KMS-11 (cell line): ENCODE data around the gene MTMR12.
A peak's percentile ranks its signal among the peaks of the same experiment; 100 is the strongest.

Experiments used
- H2AFZ ChIP-seq: fragments of 200-600 bp; sonication (generic); 2 replicates; pipeline ENCODE4 v1.6.1; 2016; ENCODE audit warnings: antibody characterized with exemption, mixed run types, low read depth
- H3K27ac ChIP-seq: fragments of 200-600 bp; sonication (generic); 2 replicates; pipeline ENCODE4 v1.6.1; 2016; ENCODE audit warnings: mild to moderate bottlenecking, mixed run types
- H3K27me3 ChIP-seq: fragments of 200-600 bp; sonication (generic); 2 replicates; pipeline ENCODE4 v1.6.1; 2017; ENCODE audit warnings: mild to moderate bottlenecking, low read depth, mixed run types, moderate library complexity; ENCODE audit not compliant: insufficient read depth
- H3K36me3 ChIP-seq: fragments of 200-600 bp; sonication (generic); 2 replicates; pipeline ENCODE4 v1.6.1; 2017; ENCODE audit warnings: mild to moderate bottlenecking, mixed run types; ENCODE audit not compliant: insufficient read depth
- H3K4me1 ChIP-seq: fragments of 200-600 bp; sonication (generic); 2 replicates; pipeline ENCODE4 v1.6.1; 2016; ENCODE audit warnings: mild to moderate bottlenecking, low read depth, mixed run types; ENCODE audit not compliant: poor library complexity, severe bottlenecking
- H3K4me2 ChIP-seq: fragments of 200-600 bp; sonication (generic); 2 replicates; pipeline ENCODE4 v1.7.0; 2016; ENCODE audit warnings: mild to moderate bottlenecking, mixed run types
- H3K4me3 ChIP-seq: fragments of 200-600 bp; sonication (generic); IDR thresholded peaks from 2 replicates; pipeline ENCODE4 v1.6.1; 2017; ENCODE audit warnings: low read depth, low read length, mixed read lengths; ENCODE audit not compliant: insufficient read depth
- H3K79me2 ChIP-seq: fragments of 200-600 bp; sonication (generic); 2 replicates; pipeline ENCODE4 v1.6.1; 2016; ENCODE audit warnings: low read depth, mixed run types; ENCODE audit not compliant: insufficient read depth
- H3K9ac ChIP-seq: fragments of 200-600 bp; sonication (generic); 2 replicates; pipeline ENCODE4 v1.6.1; 2016; ENCODE audit warnings: mild to moderate bottlenecking, mixed run types
- H4K20me1 ChIP-seq: fragments of 200-600 bp; sonication (generic); 2 replicates; pipeline ENCODE4 v1.6.1; 2016; ENCODE audit warnings: mild to moderate bottlenecking, mixed run types; ENCODE audit not compliant: insufficient read depth
- TF ChIP-seq, protein P1 (sequence below): fragments of 200-600 bp; sonication (generic); conservative IDR thresholded peaks from 2 replicates; pipeline ENCODE4 v1.6.1; 2017; ENCODE audit warnings: low read depth, mild to moderate bottlenecking, antibody characterized with exemption, low read length, moderate library complexity, mixed read lengths

Gene MTMR12

DNA sequence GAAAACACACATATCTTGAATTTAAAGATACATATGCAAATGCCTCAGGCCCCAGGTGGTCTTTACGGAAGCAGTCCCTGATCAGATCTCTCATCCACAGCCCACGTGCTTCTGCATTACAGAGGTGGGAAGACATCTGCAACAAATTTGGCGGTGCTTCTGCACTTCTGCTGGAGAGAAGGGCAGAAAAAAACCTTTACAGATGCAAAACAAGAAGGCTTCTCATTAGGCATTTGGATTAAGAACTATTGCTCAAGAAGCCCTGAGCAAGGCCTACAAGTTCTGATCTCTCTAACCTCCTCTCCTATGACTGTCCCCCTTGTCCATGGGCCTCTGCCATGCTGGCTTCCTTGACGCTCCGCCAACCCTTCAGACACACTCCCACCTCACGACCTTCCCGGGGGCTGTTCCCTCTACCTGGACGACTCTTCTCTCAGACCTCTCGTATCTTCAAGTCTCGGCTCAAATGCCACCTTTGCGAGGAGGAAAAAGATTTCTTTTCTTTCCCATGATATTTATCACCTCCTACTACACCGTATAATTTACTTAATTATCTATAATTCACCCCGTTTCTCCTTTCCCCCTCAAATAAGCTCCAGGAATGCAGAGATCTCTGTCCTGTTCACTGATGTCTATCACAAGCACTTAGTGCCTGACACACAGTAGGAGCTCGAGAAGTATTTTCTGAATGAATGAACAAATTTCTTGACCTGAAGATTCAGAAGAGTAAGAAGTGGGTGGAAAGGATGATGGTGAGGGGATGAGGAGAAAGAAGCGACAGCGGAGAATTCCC lies 1.1 kb downstream of the MTMR12 start:
- H3K79me2 ChIP-seq, result peaks cover 35% of the 10 kb centered on the region; the same call in 1 of the 2 replicates
- H3K9ac ChIP-seq, result peak overlapping the region; percentile 62
- peak overlapping the region; percentile 88 for H3K4me2 ChIP-seq
- peak overlapping the region; percentile 75 for H2AFZ ChIP-seq
- no peaks in the 10 kb centered on the region for H3K27me3 ChIP-seq
- 0 out of 2 replicates have a peak overlapping the region, but pooled peaks have one; percentile 42 for H3K27ac ChIP-seq
- TF ChIP-seq, protein P1, sequence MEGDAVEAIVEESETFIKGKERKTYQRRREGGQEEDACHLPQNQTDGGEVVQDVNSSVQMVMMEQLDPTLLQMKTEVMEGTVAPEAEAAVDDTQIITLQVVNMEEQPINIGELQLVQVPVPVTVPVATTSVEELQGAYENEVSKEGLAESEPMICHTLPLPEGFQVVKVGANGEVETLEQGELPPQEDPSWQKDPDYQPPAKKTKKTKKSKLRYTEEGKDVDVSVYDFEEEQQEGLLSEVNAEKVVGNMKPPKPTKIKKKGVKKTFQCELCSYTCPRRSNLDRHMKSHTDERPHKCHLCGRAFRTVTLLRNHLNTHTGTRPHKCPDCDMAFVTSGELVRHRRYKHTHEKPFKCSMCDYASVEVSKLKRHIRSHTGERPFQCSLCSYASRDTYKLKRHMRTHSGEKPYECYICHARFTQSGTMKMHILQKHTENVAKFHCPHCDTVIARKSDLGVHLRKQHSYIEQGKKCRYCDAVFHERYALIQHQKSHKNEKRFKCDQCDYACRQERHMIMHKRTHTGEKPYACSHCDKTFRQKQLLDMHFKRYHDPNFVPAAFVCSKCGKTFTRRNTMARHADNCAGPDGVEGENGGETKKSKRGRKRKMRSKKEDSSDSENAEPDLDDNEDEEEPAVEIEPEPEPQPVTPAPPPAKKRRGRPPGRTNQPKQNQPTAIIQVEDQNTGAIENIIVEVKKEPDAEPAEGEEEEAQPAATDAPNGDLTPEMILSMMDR, result no peak
- H4K20me1 ChIP-seq, result no peaks in the 10 kb centered on the region
- H3K36me3 ChIP-seq, result no peaks in the 10 kb centered on the region
- H3K4me3 ChIP-seq, result no peak overlapping the region
- peaks cover 26% of the 10 kb centered on the region for H3K4me1 ChIP-seq

DNA sequence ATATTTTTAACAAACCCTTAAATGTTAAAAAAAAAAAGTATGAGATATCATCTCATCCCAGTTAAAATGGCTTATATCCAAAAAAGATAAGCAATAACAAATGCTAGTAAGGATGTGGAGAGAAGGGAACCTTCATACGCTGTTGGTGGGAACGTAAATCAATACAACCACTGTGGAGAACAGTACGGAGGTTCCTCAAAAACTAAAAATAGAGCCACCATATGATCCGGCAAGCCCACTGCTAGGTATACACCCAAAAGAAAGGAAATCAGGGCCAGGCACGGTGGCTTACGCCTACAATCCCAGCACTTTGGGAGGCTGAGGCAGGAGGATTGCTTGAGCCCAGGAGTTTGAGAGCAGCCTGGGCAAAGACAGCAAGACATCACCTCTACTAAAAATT lies 3.0 kb downstream of the MTMR12 start:
- H3K9ac ChIP-seq, result no peak overlapping the region
- H4K20me1 ChIP-seq, result no peaks in the 10 kb centered on the region
- TF ChIP-seq, protein P1, result no peak
- no peak overlapping the region for H3K27ac ChIP-seq
- no peaks in the 10 kb centered on the region for H3K27me3 ChIP-seq
- no peak overlapping the region for H3K4me3 ChIP-seq
- no peak overlapping the region for H3K4me2 ChIP-seq
- H3K36me3 ChIP-seq, result no peaks in the 10 kb centered on the region
- H2AFZ ChIP-seq, result no peak overlapping the region
- H3K4me1 ChIP-seq, result peaks cover 26% of the 10 kb centered on the region
- H3K79me2 ChIP-seq, result peaks cover 42% of the 10 kb centered on the region; the same call in 1 of the 2 replicates

DNA sequence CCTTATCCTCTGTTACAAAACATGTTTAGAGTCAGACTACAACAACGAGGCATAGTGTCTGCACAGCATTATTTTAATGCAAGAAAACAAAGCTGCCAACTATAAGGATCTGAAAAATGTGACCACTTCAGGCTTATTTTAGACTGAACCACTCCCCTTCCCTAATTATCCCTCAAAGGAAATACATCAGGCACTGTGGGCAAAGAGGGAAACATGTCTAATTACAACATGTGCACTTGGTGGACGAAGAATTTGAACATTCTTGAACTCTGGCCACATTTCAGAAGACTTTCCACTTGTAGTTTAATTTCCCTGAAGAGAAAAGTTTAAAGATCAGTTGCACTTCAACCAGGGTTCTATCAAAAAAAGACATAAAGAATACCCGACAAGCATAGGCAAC lies 3.8 kb downstream of the MTMR12 start:
- Histone ChIP-seq H3K4me3 (no peak overlapping the region), H3K4me1 (peaks cover 26% of the 10 kb centered on the region), H3K9ac (no peak overlapping the region), H2AFZ (no peak overlapping the region), H4K20me1 (no peaks in the 10 kb centered on the region), H3K79me2 (peaks cover 42% of the 10 kb centered on the region; the same call in 1 of the 2 replicates), H3K27me3 (no peaks in the 10 kb centered on the region), H3K4me2 (no peak overlapping the region), H3K27ac (no peak overlapping the region), H3K36me3 (no peaks in the 10 kb centered on the region)
- TF ChIP-seq, protein P1, result no peak

DNA sequence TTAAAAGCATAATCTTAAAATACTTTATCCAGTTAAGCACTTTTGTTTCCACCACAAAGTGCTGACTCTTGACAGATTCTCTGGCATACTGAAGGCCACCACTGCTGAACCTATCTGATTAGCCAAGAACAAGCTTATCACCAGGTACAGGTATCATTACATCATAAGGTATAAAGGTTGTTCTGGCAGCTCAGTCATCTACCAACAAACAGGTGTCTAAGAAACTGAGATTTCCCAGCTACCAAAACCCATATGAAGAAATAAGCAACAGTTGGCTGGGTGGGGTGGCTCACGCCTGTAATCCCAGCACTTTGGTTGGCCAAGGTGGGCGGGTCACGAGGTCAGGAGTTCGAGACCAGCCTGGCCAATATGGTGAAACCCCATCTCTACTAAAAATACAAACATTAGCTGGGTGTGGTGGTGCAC lies 5.0 kb downstream of the MTMR12 start:
- H3K36me3 ChIP-seq, result no peaks in the 10 kb centered on the region
- peaks cover 26% of the 10 kb centered on the region for H3K4me1 ChIP-seq
- no peaks in the 10 kb centered on the region for H3K27me3 ChIP-seq
- no peak overlapping the region for H3K9ac ChIP-seq
- no peak overlapping the region for H3K4me2 ChIP-seq
- H4K20me1 ChIP-seq, result no peaks in the 10 kb centered on the region
- H3K27ac ChIP-seq, result no peak overlapping the region
- peaks cover 46% of the 10 kb centered on the region; the same call in 1 of the 2 replicates for H3K79me2 ChIP-seq
- no peak overlapping the region for H3K4me3 ChIP-seq
- TF ChIP-seq, protein P1, result no peak
- H2AFZ ChIP-seq, result no peak overlapping the region
